Bronchial smooth muscle cell (primary cell): ENCODE data around the gene PPP2R5C. TPM values are rescaled to one million over a fixed set of nuclear protein-coding genes. Genes with fewer than 3 reads are reported as not detected.

Source experiments
- total RNA-seq: library from RNA; depleted of rRNA; stranded (reverse); fragments of >200 nt; gene quantifications from 2 replicates; pipeline ENCODE4 v1.2.1, GENCODE V29; 2014

PPP2R5C gene
- 67.7 and 75.3 TPM in 2 replicates for total RNA-seq

DNA sequence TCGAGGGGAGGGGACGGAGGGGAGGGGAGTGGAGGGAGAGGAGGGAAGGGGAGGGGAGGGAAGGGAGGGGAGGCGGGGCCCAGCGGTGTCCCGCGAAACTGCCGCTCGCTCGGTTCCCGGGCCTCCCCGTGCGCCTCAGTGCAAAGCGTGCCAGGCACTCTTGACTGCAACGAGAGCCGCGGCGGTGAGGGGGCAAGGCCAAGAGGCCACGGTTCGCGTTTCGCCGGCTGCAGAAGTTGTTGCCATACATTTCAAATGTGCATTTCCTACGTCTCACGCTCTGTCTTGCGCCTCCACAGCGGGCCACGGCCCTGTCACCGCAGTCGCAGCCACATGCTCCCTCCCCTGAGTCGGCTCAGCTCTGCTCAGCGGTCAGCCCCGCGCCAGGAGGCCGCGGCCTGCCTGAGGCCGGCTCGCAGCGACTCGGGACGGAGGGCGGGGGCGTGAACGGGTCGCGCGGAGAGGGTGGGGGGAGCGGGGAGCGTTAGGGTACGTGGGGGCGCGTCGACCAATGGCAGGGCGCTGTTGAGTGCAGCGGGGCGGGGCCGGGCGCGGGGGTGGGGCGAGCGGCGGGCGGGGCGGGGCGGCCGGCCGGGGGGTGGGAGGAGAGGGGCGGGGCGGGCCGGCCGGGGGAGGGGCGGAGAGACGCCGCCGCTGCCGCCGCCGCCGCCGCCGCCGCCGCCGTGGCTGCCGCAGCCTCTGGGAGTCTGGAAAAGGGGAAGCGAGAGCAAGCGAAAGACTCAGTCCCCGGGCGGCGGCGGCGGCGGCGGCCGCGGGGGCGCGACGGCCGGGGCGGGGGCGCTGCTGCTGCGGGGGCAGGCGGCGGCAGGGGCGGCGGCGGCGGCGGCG is at the start of gene PPP2R5C:
PPP2R5C (plus strand) TSS at position 678 of the 849 bp plus-strand sequence. CDS start 185 bp downstream, outside the sequence.

DNA sequence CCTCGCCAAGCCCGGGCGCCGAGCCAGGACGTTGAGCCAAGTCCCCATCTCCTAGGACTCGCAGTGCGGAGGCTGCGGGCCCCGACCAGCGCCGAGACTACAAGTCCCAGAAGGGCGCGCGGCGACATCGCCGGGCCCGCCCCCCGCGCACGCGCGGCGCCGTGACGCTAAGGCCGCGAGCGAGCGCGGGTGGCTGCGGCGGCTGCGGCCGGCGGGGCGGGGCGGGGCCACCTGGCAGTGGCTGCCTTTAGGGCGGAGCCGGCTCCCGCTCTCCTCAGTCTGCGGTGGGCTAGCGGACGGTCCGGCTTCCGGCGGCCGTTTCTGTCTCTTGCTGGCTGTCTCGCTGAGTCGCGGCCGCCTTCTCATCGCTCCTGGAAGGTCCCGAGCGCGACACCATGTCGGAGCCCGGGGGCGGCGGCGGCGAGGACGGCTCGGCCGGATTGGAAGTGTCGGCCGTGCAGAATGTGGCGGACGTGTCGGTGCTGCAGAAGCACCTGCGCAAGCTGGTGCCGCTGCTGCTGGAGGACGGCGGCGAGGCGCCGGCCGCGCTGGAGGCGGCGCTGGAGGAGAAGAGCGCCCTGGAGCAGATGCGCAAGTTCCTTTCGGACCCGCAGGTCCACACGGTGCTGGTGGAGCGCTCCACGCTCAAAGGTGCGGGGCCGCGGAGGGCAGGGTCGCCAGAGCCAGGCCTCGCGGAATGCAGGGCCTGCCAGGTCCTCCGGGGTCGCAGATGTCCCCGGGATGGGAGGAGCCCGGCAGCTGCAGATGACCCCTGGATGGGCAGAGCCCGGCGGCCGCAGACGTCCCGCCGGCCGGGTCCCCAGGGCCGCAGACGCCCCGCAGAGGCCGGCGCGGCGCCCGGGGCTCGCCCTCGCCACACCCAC is 203.0 kb downstream of the PPP2R5C start, which contains the start of gene DYNC1H1:
DYNC1H1 (plus strand) TSS at position 277 of the 884 bp plus-strand sequence; CDS start at position 396, 119 bp downstream.

Other genes starting within 250 kb of the PPP2R5C start
- gene DIO3, start 200.2 kb upstream of the PPP2R5C start, total RNA-seq = not detected in 2 replicates
- 258 and 542 TPM in 2 replicates for gene DYNC1H1, start 202.9 kb downstream of the PPP2R5C start, total RNA-seq